Liver (tissue), 9 donors: Measurements from ENCODE around the gene DENND4A. TPM values are rescaled to one million over a fixed set of nuclear protein-coding genes. Genes with fewer than 3 reads are reported as not detected.

Experiments used
- DNase-seq: peaks from one replicate; pipeline ENCODE4 v3.0.0-alpha.2; 2017; ENCODE audit warnings: low spot score
- H3K27ac ChIP-seq, 2 donors: one replicate each; pipeline ENCODE4 v1.7.0; 2013; ENCODE audit warnings: inconsistent platforms in 2 of 2, low read length in 2 of 2, control low read depth in 1 of 2, low read depth in 1 of 2, mild to moderate bottlenecking in 1 of 2
- H3K27me3 ChIP-seq, 4 donors: one replicate each; pipeline versions ENCODE4 v1.6.1 to v1.7.0; 2013; ENCODE audit warnings: low read length in 3 of 4, inconsistent platforms in 1 of 4, mild to moderate bottlenecking in 1 of 4, moderate library complexity in 1 of 4; ENCODE audit not compliant: control insufficient read depth in 4 of 4, insufficient read depth in 4 of 4
- H3K36me3 ChIP-seq, 4 donors: one replicate each; pipeline versions ENCODE4 v1.6.1 to v1.7.0; 2013; ENCODE audit warnings: low read length in 3 of 4, mild to moderate bottlenecking in 3 of 4, low read depth in 1 of 4, moderate library complexity in 1 of 4; ENCODE audit not compliant: control insufficient read depth in 4 of 4, insufficient read depth in 3 of 4
- H3K4me1 ChIP-seq, 4 donors: one replicate each; pipeline versions ENCODE4 v1.6.1 to v1.7.0; 2013; ENCODE audit warnings: low read length in 3 of 4, mild to moderate bottlenecking in 3 of 4, moderate library complexity in 1 of 4; ENCODE audit not compliant: control insufficient read depth in 4 of 4, insufficient read depth in 4 of 4
- H3K4me3 ChIP-seq, 3 donors: one replicate each; pipeline versions ENCODE4 v1.6.1 to v1.7.0; 2013; ENCODE audit warnings: low read length in 3 of 3, control low read depth in 1 of 3, low read depth in 1 of 3, mild to moderate bottlenecking in 1 of 3
- H3K9ac ChIP-seq, 2 donors: one replicate each; pipeline ENCODE4 v1.7.0; 2013; ENCODE audit warnings: low read length in 2 of 2, mild to moderate bottlenecking in 2 of 2, moderate library complexity in 2 of 2, control low read depth in 1 of 2, low read depth in 1 of 2
- H3K9me3 ChIP-seq, 4 donors: one replicate each; pipeline versions ENCODE4 v1.6.1 to v1.7.0; 2013; ENCODE audit warnings: low read length in 3 of 4; ENCODE audit not compliant: control insufficient read depth in 4 of 4
- ATF3 ChIP-seq: IDR thresholded peaks from 2 replicates; pipeline ENCODE4 v1.6.1; 2016; ENCODE audit warnings: antibody characterized with exemption
- EGR1 ChIP-seq, 2 donors: IDR thresholded peaks; 2 replicates each; pipeline ENCODE4 v1.6.1; 2016 to 2018; ENCODE audit warnings: antibody characterized with exemption in 2 of 2, low read depth in 2 of 2
- FOXA1 ChIP-seq: IDR thresholded peaks from 2 replicates; pipeline ENCODE4 v1.6.1; 2016; ENCODE audit warnings: antibody characterized with exemption
- FOXA2 ChIP-seq: IDR thresholded peaks from 2 replicates; pipeline ENCODE4 v1.6.1; 2016; ENCODE audit warnings: antibody characterized with exemption
- GABPA ChIP-seq, 2 donors: IDR thresholded peaks in 1 of 2; conservative IDR thresholded peaks in 1 of 2; 2 replicates each; pipeline ENCODE4 v1.6.1; 2016; ENCODE audit warnings: antibody characterized with exemption in 2 of 2, mild to moderate bottlenecking in 1 of 2, moderate library complexity in 1 of 2
- HNF4A ChIP-seq, 2 donors: conservative IDR thresholded peaks; 2 replicates each; pipeline ENCODE4 v1.6.1; 2016; ENCODE audit warnings: antibody characterized with exemption in 2 of 2, mild to moderate bottlenecking in 2 of 2
- HNF4G ChIP-seq: IDR thresholded peaks from 2 replicates; pipeline ENCODE4 v1.6.1; 2016; ENCODE audit warnings: antibody characterized with exemption
- JUND ChIP-seq, 2 donors: IDR thresholded peaks; 2 replicates each; pipeline ENCODE4 v1.6.1; 2016; ENCODE audit warnings: antibody characterized with exemption in 2 of 2
- MAX ChIP-seq: IDR thresholded peaks from 2 replicates; pipeline ENCODE4 v1.6.1; 2016; ENCODE audit warnings: antibody characterized with exemption
- RAD21 ChIP-seq, 2 donors: IDR thresholded peaks; 2 replicates each; pipeline ENCODE4 v1.6.1; 2016; ENCODE audit warnings: antibody characterized with exemption in 2 of 2, mild to moderate bottlenecking in 2 of 2
- REST ChIP-seq: IDR thresholded peaks from 2 replicates; pipeline ENCODE4 v1.6.1; 2016; ENCODE audit warnings: antibody characterized with exemption, mild to moderate bottlenecking
- RXRA ChIP-seq, 2 donors: IDR thresholded peaks; 2 replicates each; pipeline ENCODE4 v1.6.1; 2017 to 2018; ENCODE audit warnings: antibody characterized with exemption in 2 of 2, mild to moderate bottlenecking in 1 of 2
- SP1 ChIP-seq: IDR thresholded peaks from 2 replicates; pipeline ENCODE4 v1.6.1; 2018; ENCODE audit warnings: antibody characterized with exemption, mild to moderate bottlenecking
- TAF1 ChIP-seq: conservative IDR thresholded peaks from 2 replicates; pipeline ENCODE4 v1.6.1; 2016; ENCODE audit warnings: antibody characterized with exemption, mild to moderate bottlenecking
- YY1 ChIP-seq: IDR thresholded peaks from 2 replicates; pipeline ENCODE4 v1.6.1; 2016; ENCODE audit warnings: antibody characterized with exemption, mild to moderate bottlenecking
- ZBTB33 ChIP-seq: IDR thresholded peaks from 2 replicates; pipeline ENCODE4 v1.6.1; 2016; ENCODE audit warnings: antibody characterized with exemption
- WGBS: extraction: QIAGEN DNeasy Blood & Tissue Kit; methylation state at CpG from one replicate; pipeline ENCODE4 v1.1.7; 2013; 5-methylcytosine and 5-hydroxymethylcytosine counted together
- polyA plus RNA-seq, 2 donors: library from polyadenylated mRNA; stranded (reverse) in 1 of 2; unstranded in 1 of 2; fragments of 200-250 nt in 1 of 2; fragments of >200 nt in 1 of 2; fragmentation: Nextera tagmentation in 1 of 2; extraction: Ambion mirVana in 1 of 2; gene quantifications; one replicate each; pipeline versions ENCODE4 v1.2.1 to v1.2.3, GENCODE V29; 2013 to 2015
- total RNA-seq, 2 donors: library from RNA; depleted of rRNA; stranded (reverse); fragments of >200 nt; gene quantifications; one replicate each; pipeline ENCODE4 v1.2.3, GENCODE V29; 2014
- donor health status: healthy.
- donor health status: healthy.
- donor health status: healthy.
- donor health status: healthy.
- donor health status: healthy.

Gene DENND4A
- total and polyA plus RNA-seq, 4 donors: 5.2 to 75.5 (median 23.9) TPM

GRCh38 chr15:65634356-65634755, 157.7 kb downstream of the DENND4A start:
- Histone ChIP-seq H3K9me3 (no peaks in the 10 kb centered on the region), H3K27me3 (no peaks in the 10 kb centered on the region), H3K4me3 (no peak overlapping the region), H3K9ac (no peak overlapping the region), H3K27ac (no peak overlapping the region), H3K4me1 (no peaks in the 10 kb centered on the region), H3K36me3 (no peaks in the 10 kb centered on the region)
- DNase-seq: no peak
- TF ChIP-seq MAX: no peak
- TF ChIP-seq TAF1: no peak
- TF ChIP-seq ATF3: no peak
- TF ChIP-seq REST: no peak
- TF ChIP-seq EGR1 (IDR thresholded peaks at IDR 0.05; ENCODE audit: low read depth in 2 of 2): no peak
- TF ChIP-seq YY1: no peak
- TF ChIP-seq ZBTB33: no peak
- no peak for TF ChIP-seq GABPA (IDR thresholded peaks at IDR 0.05 in 1 of 2, conservative IDR thresholded peaks at IDR 0.05 in 1 of 2)
- TF ChIP-seq HNF4A (conservative IDR thresholded peaks at IDR 0.05): no peak
- TF ChIP-seq RXRA (IDR thresholded peaks at IDR 0.05): no peak
- TF ChIP-seq HNF4G: no peak
- 95% methylated on average over 1 of the region's 1 CpG for WGBS

GRCh38 chr15:65633752-65634151, 158.3 kb downstream of the DENND4A start:
- Histone ChIP-seq H3K27me3 (no peaks in the 10 kb centered on the region), H3K9me3 (no peaks in the 10 kb centered on the region), H3K9ac (no peak overlapping the region), H3K4me1 (no peaks in the 10 kb centered on the region), H3K4me3 (no peak overlapping the region), H3K27ac (no peak overlapping the region), H3K36me3 (no peaks in the 10 kb centered on the region)
- WGBS: 93% methylated on average over 2 of the region's 2 CpGs
- no peak for TF ChIP-seq RAD21 (IDR thresholded peaks at IDR 0.05)
- TF ChIP-seq SP1: no peak
- TF ChIP-seq ATF3: no peak
- TF ChIP-seq REST: no peak
- TF ChIP-seq HNF4G: no peak
- no peak for TF ChIP-seq FOXA2
- TF ChIP-seq EGR1 (IDR thresholded peaks at IDR 0.05; ENCODE audit: low read depth in 2 of 2): no peak
- TF ChIP-seq JUND (IDR thresholded peaks at IDR 0.05): no peak
- TF ChIP-seq TAF1: no peak
- TF ChIP-seq HNF4A (conservative IDR thresholded peaks at IDR 0.05): no peak
- no peak for TF ChIP-seq FOXA1
- no peak for DNase-seq
